WTC11 (cell line): Measurements from ENCODE around the gene CLIC1.

Source experiments
- ARID4B ChIP-seq: sonication (generic); formaldehyde crosslinking; IDR thresholded peaks from 2 replicates; pipeline ENCODE4 v1.8.0; 2023; ENCODE audit warnings: missing genetic modification reagents, mild to moderate bottlenecking, borderline replicate concordance
- CDX4 ChIP-seq: fragments of 250-450 bp; sonication (Bioruptor Pico); IDR thresholded peaks from 2 replicates; pipeline ENCODE4 v1.9.0; 2021; ENCODE audit warnings: moderate library complexity, mild to moderate bottlenecking, inconsistent platforms, borderline replicate concordance

- TF ChIP-seq ARID4B (CRISPR knock-in tag) (no peak), CDX4 (no peak)
Measured at GRCh38 chr6:31686483-31686882, 49.8 kb downstream of the CLIC1 start.
